GM12801 (cell line): ENCODE data around the gene ARID5B.

Experiments used
- TF ChIP-seq, protein P1 (sequence below): IDR thresholded peaks from one replicate; pipeline ENCODE4 v1.5.1; 2011; ENCODE audit warnings: control low read depth; ENCODE audit not compliant: insufficient read length; ENCODE audit errors: extremely low read depth

The ARID5B gene

DNA sequence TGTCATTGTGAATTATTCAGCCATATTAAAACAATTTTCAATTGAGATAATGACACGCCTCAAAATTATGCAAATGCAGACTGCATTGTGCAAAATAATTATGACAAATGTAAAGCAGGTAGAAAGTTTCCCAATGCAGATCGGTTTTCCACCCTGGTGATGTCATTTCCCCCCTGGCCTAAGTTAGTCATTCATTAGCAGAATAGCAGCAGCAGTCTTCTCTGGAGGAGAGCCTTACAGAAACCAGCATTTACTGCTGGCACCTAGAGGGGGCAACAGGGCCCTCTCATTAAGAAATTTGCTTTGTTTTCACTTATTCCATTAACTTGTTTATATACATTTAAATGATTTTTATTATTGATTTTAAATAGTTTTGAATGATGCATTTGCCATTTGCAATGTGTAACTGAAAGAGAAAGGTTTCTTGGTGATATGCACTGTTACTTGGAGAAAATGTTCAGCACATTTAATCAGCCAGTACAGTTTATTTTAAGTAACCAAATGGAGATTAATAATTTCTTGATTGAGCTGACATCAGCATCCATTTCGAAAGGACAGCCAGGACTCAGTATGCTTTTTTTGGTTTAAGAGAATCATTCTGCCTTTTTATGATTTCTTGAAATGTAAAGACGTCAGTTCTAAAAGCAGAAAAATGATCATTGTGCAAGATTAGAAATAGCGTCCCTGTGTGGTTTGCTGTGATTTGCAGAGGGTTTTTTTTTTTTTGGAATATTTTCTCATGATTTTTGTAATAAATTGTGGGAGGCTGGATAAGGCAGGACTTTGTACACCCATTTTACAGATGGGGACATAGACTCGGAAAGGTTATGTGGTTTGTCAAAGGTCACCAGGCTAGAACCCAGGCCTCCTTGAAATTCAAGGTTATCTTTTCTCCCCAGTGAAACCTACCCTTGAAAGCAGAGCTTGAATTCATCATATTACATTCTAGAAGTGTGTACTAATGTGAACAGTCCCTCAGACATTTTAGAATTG lies 3.5 kb downstream of the ARID5B start:
- TF ChIP-seq, protein P1, sequence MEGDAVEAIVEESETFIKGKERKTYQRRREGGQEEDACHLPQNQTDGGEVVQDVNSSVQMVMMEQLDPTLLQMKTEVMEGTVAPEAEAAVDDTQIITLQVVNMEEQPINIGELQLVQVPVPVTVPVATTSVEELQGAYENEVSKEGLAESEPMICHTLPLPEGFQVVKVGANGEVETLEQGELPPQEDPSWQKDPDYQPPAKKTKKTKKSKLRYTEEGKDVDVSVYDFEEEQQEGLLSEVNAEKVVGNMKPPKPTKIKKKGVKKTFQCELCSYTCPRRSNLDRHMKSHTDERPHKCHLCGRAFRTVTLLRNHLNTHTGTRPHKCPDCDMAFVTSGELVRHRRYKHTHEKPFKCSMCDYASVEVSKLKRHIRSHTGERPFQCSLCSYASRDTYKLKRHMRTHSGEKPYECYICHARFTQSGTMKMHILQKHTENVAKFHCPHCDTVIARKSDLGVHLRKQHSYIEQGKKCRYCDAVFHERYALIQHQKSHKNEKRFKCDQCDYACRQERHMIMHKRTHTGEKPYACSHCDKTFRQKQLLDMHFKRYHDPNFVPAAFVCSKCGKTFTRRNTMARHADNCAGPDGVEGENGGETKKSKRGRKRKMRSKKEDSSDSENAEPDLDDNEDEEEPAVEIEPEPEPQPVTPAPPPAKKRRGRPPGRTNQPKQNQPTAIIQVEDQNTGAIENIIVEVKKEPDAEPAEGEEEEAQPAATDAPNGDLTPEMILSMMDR = no peak

DNA sequence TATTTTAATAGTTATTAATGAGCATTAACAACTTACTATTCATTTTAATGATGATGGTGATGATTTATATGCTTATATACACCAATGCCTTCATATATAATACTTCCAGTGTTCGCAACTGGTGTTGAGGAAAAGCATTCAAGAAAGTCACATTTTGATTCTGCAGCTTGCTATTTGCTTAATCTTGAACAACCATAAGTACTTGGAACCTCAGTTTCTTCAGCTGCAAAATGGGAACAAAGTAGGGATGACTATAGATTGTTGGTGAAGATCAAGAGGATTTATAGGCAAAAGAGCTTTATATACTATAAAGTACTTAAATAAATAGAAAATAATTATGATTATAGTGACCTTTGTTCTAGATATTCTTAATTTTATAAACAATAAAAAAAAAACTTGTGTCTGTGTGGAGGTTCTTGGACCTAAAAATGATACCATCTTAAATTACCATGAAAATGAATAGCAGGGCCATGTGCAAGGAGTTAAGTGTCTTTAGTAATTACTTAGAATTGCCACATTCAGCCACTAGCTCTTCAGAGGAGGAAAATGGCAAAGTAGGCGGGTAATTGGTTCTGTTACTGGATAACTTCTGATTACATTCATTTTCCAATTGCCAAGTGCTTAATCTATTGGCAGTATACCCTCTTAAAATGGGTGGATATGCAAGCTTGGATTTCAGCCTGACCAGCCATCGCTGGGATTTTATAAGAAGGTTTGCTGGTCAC lies 4.5 kb downstream of the ARID5B start:
- TF ChIP-seq, protein P1 = no peak

GRCh38 chr10:61906562-61906901 lies 5.0 kb downstream of the ARID5B start:
- TF ChIP-seq, protein P1 = no peak

DNA sequence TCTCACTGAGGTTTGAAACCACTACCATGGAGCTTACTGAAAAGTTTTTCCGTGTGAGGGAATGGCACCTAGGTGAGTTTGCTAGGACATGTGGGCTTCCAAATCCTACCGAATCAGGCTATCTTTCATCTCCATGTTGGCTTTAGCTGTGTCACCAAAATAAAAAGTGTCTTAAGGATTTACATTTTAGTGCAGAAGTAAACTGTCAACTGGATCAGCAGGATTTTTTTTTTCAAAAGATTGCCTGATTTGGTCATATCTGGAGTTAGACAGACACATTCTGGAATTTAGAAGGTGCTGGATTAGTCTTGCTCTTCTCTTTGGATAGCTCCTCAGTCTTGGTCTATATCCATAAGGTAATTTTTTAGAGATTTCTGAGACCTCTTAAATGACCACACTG lies 5.5 kb downstream of the ARID5B start:
- TF ChIP-seq, protein P1 = no peak

DNA sequence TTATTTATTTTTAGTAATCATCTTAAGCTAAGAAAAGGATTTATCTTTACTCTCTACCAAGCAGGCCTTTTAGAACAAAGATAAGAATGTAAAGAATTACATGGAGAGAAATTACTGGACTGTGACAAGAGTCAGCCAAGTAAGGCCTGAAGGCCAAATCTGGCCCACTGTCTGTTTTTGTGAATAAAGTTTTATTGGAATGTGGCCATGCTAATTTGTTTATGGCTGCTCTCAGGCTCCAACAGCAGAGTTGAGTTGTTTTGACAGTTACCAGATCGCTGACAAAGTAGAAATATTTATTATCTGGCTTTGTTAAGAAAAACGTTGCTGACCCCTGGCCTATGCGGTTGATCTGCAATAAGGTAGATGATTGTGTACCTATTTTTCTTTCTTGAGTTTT lies 6.1 kb downstream of the ARID5B start:
- TF ChIP-seq, protein P1 = no peak

DNA sequence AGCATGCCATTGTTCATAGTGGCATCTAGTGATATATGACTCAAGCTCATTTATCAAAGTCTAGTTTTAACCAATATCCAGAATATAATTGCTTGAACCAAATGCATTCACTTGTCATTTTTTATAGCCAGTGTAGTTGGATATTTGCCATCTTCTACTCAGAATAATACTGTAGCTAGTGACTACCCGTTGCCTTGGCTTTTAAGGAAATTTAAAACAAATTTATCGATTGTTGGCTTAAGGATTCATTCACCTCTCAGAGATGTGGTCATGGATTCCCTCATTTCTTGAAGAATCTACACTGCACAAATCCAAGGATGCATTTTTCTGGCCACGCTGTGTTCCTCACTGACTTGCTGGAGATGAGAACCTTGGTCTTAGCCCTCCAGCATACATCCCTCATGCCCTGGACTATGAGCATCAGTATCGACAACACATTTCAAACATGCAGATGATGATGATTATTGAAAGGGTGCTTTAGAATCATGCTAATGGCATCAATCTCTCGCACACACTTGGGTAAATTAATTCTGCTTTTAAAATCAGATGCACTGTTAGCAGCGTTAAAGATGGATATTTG lies 8.8 kb downstream of the ARID5B start:
- TF ChIP-seq, protein P1 = no peak

- TF ChIP-seq, protein P1 = no peak
These were observed 9.4 kb downstream of the ARID5B start for GRCh38 chr10:61910894-61911293.
